Chondrocyte (in vitro differentiated cells): ENCODE measurements around the gene GRIK3. TPM values are rescaled to one million over a fixed set of nuclear protein-coding genes. Genes with fewer than 3 reads are reported as not detected.

ENCODE experiments used
- DNase-seq: peaks from one replicate; pipeline ENCODE4 v3.0.0; 2021; ENCODE audit warnings: mixed read lengths, low spot score
- H3K27ac Mint-ChIP-seq: one replicate; pipeline ENCODE4 v1.8.0; 2021; ENCODE audit warnings: mild to moderate bottlenecking, moderate library complexity, mixed read lengths; ENCODE audit not compliant: unreplicated experiment
- H3K27me3 Mint-ChIP-seq: 2 replicates; pipeline ENCODE4 v1.8.0; 2021; ENCODE audit warnings: low read depth, mixed read lengths
- H3K36me3 Mint-ChIP-seq: 2 replicates; pipeline ENCODE4 v1.8.0; 2021; ENCODE audit warnings: low read depth, mixed read lengths
- H3K4me1 Mint-ChIP-seq: 2 replicates; pipeline ENCODE4 v1.8.0; 2021; ENCODE audit warnings: low read depth, mild to moderate bottlenecking, mixed read lengths
- H3K4me3 Mint-ChIP-seq: one replicate; pipeline ENCODE4 v1.8.0; 2021; ENCODE audit warnings: mild to moderate bottlenecking, moderate library complexity, mixed read lengths; ENCODE audit not compliant: unreplicated experiment
- H3K9me3 Mint-ChIP-seq: 2 replicates; pipeline ENCODE4 v1.8.0; 2021; ENCODE audit warnings: low read depth, mixed read lengths
- total RNA-seq: library from RNA; stranded (reverse); gene quantifications from 3 replicates; pipeline ENCODE4 v1.2.1, GENCODE V29; 2021
- TF ChIP-seq, protein P1 (sequence below): fragments of 200-600 bp; sonication (generic); IDR thresholded peaks from 2 replicates; pipeline ENCODE4 v1.5.0; 2021; ENCODE audit warnings: antibody characterized with exemption, mild to moderate bottlenecking, moderate library complexity

Gene GRIK3
- total RNA-seq, 1 donor from 2014 or later = not detected

DNA sequence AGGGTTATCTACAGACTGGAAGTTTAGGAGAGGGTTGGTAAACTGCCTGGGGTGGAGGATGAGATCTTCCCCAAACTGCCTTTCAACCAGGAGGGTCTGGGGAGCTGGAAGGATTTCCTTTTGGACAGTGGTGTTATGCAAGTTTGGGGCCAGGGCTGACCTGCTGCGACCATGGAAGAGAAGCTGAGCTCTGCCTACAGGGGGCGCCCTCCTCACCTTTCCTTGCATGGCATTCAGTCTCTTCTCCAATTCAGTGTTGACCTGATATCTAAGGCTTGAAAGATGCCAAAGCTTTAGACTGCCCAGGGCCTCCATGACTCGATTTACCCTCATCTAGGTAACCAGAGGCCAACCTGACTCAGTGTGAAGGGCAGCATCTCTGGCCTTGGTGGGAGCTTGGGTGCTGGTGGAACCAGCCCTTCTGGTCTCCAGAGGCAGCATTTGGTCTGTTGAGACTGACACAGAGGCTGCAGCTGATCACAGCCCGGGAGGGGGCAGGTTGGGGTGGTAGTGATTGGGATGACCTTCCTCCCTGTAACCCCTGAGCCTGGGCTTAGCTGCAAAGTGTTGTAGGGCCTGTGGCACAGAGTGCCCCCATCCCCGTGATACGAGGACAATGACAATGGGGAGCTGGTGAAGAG, 170.0 kb downstream of the GRIK3 start:
- no peak overlapping the region for H3K4me3 Mint-ChIP-seq

DNA sequence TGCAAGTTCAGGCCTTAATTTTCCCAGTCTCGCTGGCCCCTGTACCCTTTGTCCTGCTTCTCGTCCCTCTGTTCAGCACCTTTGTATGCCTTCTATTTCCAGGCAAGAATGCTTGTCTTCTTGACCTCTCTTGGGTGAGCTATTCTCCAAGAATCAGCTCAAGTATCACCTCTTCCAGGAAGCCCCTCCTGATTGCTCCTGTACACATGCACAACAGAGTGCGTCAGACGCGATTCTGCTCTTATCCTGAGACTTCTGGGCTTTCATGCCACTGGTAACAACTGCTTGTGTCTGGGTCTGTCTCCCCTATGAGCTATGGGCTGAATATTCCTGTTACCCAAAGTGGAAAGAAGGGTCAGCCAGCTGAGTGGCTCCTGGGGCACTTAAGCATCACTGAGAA, 170.8 kb downstream of the GRIK3 start:
- Mint-ChIP-seq H3K27me3 (peaks cover 10% of the 10 kb centered on the region), H3K27ac (no peak overlapping the region), H3K4me3 (no peak overlapping the region), H3K4me1 (no peaks in the 10 kb centered on the region), H3K36me3 (no peaks in the 10 kb centered on the region), H3K9me3 (no peaks in the 10 kb centered on the region)
- TF ChIP-seq, protein P1, sequence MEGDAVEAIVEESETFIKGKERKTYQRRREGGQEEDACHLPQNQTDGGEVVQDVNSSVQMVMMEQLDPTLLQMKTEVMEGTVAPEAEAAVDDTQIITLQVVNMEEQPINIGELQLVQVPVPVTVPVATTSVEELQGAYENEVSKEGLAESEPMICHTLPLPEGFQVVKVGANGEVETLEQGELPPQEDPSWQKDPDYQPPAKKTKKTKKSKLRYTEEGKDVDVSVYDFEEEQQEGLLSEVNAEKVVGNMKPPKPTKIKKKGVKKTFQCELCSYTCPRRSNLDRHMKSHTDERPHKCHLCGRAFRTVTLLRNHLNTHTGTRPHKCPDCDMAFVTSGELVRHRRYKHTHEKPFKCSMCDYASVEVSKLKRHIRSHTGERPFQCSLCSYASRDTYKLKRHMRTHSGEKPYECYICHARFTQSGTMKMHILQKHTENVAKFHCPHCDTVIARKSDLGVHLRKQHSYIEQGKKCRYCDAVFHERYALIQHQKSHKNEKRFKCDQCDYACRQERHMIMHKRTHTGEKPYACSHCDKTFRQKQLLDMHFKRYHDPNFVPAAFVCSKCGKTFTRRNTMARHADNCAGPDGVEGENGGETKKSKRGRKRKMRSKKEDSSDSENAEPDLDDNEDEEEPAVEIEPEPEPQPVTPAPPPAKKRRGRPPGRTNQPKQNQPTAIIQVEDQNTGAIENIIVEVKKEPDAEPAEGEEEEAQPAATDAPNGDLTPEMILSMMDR = no peak
- DNase-seq = no peak

More for the DNA sequence above, 170.0 kb downstream of the GRIK3 start:
- Mint-ChIP-seq H3K9me3 (no peaks in the 10 kb centered on the region), H3K4me1 (no peaks in the 10 kb centered on the region), H3K27me3 (peaks cover 10% of the 10 kb centered on the region), H3K27ac (no peak overlapping the region), H3K36me3 (no peaks in the 10 kb centered on the region)
- TF ChIP-seq, protein P1 = peak; percentile 47
- no peak for DNase-seq

DNA sequence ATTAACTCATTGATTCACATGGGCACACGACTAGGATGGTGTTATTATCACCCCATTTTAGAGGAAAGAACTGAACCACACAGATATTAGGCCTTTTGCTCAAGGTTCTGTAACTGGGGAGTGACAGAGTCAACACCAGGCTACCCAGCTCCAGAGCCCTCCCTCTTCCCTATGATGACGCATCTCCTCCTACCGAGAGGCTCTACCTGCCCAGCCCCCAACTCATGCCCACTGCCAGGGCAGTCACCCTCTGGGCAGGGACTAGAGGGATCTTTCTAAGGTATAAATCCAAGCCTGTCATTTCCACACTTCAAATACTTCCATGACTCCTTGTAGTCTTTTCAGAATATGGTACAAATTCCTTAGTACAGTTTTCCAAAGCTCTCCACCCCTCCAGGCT, 171.3 kb downstream of the GRIK3 start:
- H3K4me1 Mint-ChIP-seq = no peaks in the 10 kb centered on the region
- DNase-seq = no peak
- H3K27me3 Mint-ChIP-seq = peaks cover 10% of the 10 kb centered on the region
- no peak overlapping the region for H3K27ac Mint-ChIP-seq
- H3K4me3 Mint-ChIP-seq = no peak overlapping the region
- H3K36me3 Mint-ChIP-seq = no peaks in the 10 kb centered on the region
- H3K9me3 Mint-ChIP-seq = no peaks in the 10 kb centered on the region
- TF ChIP-seq, protein P1 = no peak

DNA sequence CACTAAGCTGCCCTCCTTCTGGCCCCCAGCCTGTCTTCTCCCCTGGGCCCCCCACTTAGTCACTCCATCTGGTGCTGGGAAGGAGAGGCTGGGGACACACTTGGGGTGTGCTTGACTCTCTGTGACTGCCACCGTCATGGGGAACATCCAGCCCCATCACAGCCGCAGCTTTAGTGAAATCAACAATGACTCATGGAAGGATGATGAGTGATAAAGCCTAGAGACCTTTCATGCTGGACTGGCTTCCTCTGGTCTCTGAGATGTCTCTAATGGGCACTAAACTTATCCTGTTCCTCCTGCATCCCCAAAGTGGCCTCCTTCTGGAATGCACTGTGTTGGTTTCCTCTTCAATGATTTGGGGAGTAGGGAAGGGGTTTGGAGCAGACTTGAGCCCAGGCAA, 172.9 kb downstream of the GRIK3 start:
- Mint-ChIP-seq H3K9me3 (no peaks in the 10 kb centered on the region), H3K4me1 (no peaks in the 10 kb centered on the region), H3K27ac (no peak overlapping the region), H3K27me3 (peaks cover 13% of the 10 kb centered on the region), H3K36me3 (no peaks in the 10 kb centered on the region), H3K4me3 (no peak overlapping the region)
- TF ChIP-seq, protein P1 = no peak
- DNase-seq = no peak

DNA sequence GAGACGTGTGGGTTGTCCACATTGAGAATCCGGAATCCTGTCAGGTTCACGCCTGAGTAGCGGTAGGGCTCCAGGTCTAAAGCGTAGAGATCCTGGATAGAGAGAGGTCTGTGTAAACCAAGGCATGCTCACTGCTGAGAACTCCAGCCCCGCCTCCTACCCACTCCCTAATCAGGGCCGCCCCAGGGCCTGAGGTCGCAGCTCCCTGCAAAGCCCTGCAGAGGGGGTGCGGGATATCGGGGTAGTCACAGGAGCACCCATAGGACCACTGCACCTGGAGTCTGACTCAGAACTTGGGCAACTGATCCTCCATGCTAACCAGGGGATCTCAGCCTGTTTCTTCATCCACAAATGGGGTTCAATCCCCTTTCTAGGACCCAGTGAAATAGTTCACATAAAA, 174.4 kb downstream of the GRIK3 start:
- TF ChIP-seq, protein P1 = no peak
- no peak for DNase-seq
- Mint-ChIP-seq H3K27ac (no peak overlapping the region), H3K36me3 (no peaks in the 10 kb centered on the region), H3K9me3 (no peaks in the 10 kb centered on the region), H3K4me3 (no peak overlapping the region), H3K27me3 (peaks cover 19% of the 10 kb centered on the region), H3K4me1 (no peaks in the 10 kb centered on the region)
